Mammary epithelial cell (primary cell): ENCODE data around the gene SF3B3.

Experiments
- EZH2 ChIP-seq: IDR thresholded peaks from 2 replicates; pipeline ENCODE4 v1.6.1; 2012; ENCODE audit warnings: low read length, inconsistent platforms, borderline replicate concordance
- TF ChIP-seq, protein P1 (sequence below), 2 donors: IDR thresholded peaks in 1 of 2; conservative IDR thresholded peaks in 1 of 2; 2 replicates each; pipeline ENCODE4 v1.5.1; 2011 to 2012; ENCODE audit warnings: inconsistent platforms in 2 of 2, low read length in 2 of 2, mild to moderate bottlenecking in 2 of 2, control low read depth in 1 of 2, low read depth in 1 of 2; ENCODE audit not compliant: insufficient read depth in 1 of 2; ENCODE audit errors: extremely low read depth in 1 of 2

DNA sequence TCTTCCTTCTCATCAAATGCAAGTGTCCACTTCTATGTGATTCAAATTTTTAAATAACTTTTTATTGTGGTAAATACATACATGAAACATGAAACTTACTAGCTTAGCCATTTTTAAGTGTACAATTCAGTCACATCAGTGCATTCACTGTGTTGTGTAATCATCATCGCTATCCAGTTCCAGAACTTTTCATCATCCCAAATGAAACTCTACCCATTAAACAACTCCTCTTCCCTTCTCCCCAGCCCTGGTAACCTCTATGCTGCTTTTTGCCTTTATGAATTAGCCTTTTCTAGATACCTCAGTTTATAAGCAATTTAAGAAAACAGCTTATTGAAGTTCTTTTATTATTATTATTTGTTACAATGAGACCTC lies 81.7 kb downstream of the SF3B3 start:
- TF ChIP-seq, protein P1, sequence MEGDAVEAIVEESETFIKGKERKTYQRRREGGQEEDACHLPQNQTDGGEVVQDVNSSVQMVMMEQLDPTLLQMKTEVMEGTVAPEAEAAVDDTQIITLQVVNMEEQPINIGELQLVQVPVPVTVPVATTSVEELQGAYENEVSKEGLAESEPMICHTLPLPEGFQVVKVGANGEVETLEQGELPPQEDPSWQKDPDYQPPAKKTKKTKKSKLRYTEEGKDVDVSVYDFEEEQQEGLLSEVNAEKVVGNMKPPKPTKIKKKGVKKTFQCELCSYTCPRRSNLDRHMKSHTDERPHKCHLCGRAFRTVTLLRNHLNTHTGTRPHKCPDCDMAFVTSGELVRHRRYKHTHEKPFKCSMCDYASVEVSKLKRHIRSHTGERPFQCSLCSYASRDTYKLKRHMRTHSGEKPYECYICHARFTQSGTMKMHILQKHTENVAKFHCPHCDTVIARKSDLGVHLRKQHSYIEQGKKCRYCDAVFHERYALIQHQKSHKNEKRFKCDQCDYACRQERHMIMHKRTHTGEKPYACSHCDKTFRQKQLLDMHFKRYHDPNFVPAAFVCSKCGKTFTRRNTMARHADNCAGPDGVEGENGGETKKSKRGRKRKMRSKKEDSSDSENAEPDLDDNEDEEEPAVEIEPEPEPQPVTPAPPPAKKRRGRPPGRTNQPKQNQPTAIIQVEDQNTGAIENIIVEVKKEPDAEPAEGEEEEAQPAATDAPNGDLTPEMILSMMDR (conservative IDR thresholded peaks at IDR 0.05 in 1 of 2, IDR thresholded peaks at IDR 0.05 in 1 of 2; ENCODE audit: extremely low read depth in 1 of 2, insufficient read depth in 1 of 2, low read depth in 1 of 2, low read length in 2 of 2), result no peak
- no peak for TF ChIP-seq EZH2
